CD4-positive, alpha-beta T cell treated with Interleukin-10 for 1 hour (primary cell): ENCODE measurements around the gene SLC51B.
A peak's percentile ranks its signal among the peaks of the same experiment; 100 is the strongest.
"Not testable (repeated sequence)": the region's sequence is repeated elsewhere in the genome, so short reads cannot be mapped to it uniquely, and the experiment has no call there.

Experiments
- DNase-seq: peaks from one replicate; pipeline ENCODE4 v3.0.0-alpha.2; 2020

The SLC51B gene

GRCh38 chr15:65085990-65086679 lies 40.9 kb downstream of the SLC51B start:
- DNase-seq: no peak

GRCh38 chr15:65086680-65087111 lies 41.5 kb downstream of the SLC51B start:
- DNase-seq: no peak

- DNase-seq: no peak
Measured at GRCh38 chr15:65087411-65087810, 42.2 kb downstream of the SLC51B start.

- DNase-seq: no peak
Measured at GRCh38 chr15:65087873-65088642, 42.9 kb downstream of the SLC51B start.

GRCh38 chr15:65088643-65089021 lies 43.4 kb downstream of the SLC51B start:
- no peak for DNase-seq

GRCh38 chr15:65089206-65089824 lies 44.1 kb downstream of the SLC51B start:
- DNase-seq: no peak

GRCh38 chr15:65091946-65092770 lies 47.0 kb downstream of the SLC51B start:
- DNase-seq: no peak

GRCh38 chr15:65092911-65093792 lies 48.0 kb downstream of the SLC51B start:
- no peak for DNase-seq

- DNase-seq: not testable (repeated sequence)
Measured at GRCh38 chr15:65093793-65094170, 48.6 kb downstream of the SLC51B start.

GRCh38 chr15:65094294-65094995 lies 49.3 kb downstream of the SLC51B start:
- DNase-seq: no peak

- DNase-seq: no peak
Measured at GRCh38 chr15:65095011-65095746, 50.0 kb downstream of the SLC51B start.

GRCh38 chr15:65095747-65096104 lies 50.5 kb downstream of the SLC51B start:
- no peak for DNase-seq

GRCh38 chr15:65096481-65097385 lies 51.5 kb downstream of the SLC51B start:
- DNase-seq: no peak

GRCh38 chr15:65097651-65098263 lies 52.6 kb downstream of the SLC51B start:
- DNase-seq: no peak

- DNase-seq: no peak
Measured at GRCh38 chr15:65099336-65099735, 54.1 kb downstream of the SLC51B start.

GRCh38 chr15:65099801-65100200 lies 54.6 kb downstream of the SLC51B start:
- not testable (repeated sequence) for DNase-seq

- DNase-seq: no peak
Measured at GRCh38 chr15:65100442-65100841, 55.3 kb downstream of the SLC51B start.

GRCh38 chr15:65101411-65101890 lies 56.3 kb downstream of the SLC51B start:
- DNase-seq: peak; percentile 54
